Measurements from ENCODE around the gene SSBP3. TPM values are rescaled to one million over a fixed set of nuclear protein-coding genes. Genes with fewer than 3 reads are reported as not detected.

The SSBP3 gene
- polyA plus RNA-seq, 1 of the 3 experiments (the other 2 are of a cell fraction): 26.2 TPM

- no peak for DNase-seq
- no peak for TF ChIP-seq RXRA (IDR thresholded peaks at IDR 0.05; ENCODE audit: borderline replicate concordance, low read depth)
- no peak for TF ChIP-seq MXI1 (IDR thresholded peaks at IDR 0.05; ENCODE audit: low read depth, low read length)
- no peak for TF ChIP-seq JUND (IDR thresholded peaks at IDR 0.05)
- no peak for TF ChIP-seq MAX (IDR thresholded peaks at IDR 0.05; ENCODE audit: low read depth)
- TF ChIP-seq ELF1 (IDR thresholded peaks at IDR 0.05): no peak
- TF ChIP-seq USF2 (IDR thresholded peaks at IDR 0.05; ENCODE audit: borderline replicate concordance, low read depth, low read length): no peak
- no peak for TF ChIP-seq IRF3 (IDR thresholded peaks at IDR 0.05; ENCODE audit: low read depth, low read length)
- no peak for TF ChIP-seq FOSL2 (IDR thresholded peaks at IDR 0.05; ENCODE audit: borderline replicate concordance, low read depth)
- ChIA-PET CTCF (interaction anchor here (1.4 to 1.7 kb wide), 2 partner anchors 13 to 63 kb away, joined by 3 to 4 read pairs; no protein-coding TSS in a partner anchor), POLR2A (no interaction called here)
- Histone ChIP-seq H3K79me2 (ENCODE audit: insufficient read depth) (no peaks in the 10 kb centered on the region), H4K20me1 (ENCODE audit: insufficient read depth) (no peaks in the 10 kb centered on the region), H3K4me2 (no peak overlapping the region), H3K4me1 (ENCODE audit: control insufficient read depth in 1 of 2, insufficient read depth in 2 of 2, low read depth in 1 of 2, low read length in 1 of 2) (peaks cover 12 to 36% of the 10 kb centered on the region in 2 experiments; a peak in 2 of 4 replicates), H3K27me3 (ENCODE audit: insufficient read depth) (no peaks in the 10 kb centered on the region), H3K4me3 (ENCODE audit: low read depth in 2 of 2, low read length in 1 of 2) (no peak overlapping the region), H3K9ac (no peak overlapping the region), H3K27ac (ENCODE audit: low read depth in 2 of 2, low read length in 1 of 2) (peak overlapping the region in 1 of 2 experiments; percentile 25; a peak in 1 of 4 replicates), H3K9me3 (no peaks in the 10 kb centered on the region), H3F3A (replicated peaks; ENCODE audit: insufficient read depth) (peaks cover 4% of the 10 kb centered on the region), H3K36me3 (replicated peaks in 1 of 2; ENCODE audit: control insufficient read depth in 1 of 2, insufficient read depth in 2 of 2, low read length in 1 of 2) (peaks cover 0 to 7% of the 10 kb centered on the region in 2 experiments), H3K9me2 (no peaks in the 10 kb centered on the region), H2AFZ (ENCODE audit: low read depth) (no peak overlapping the region)
- 92% methylated on average over 8 of the region's 11 CpGs for WGBS (ENCODE audit: low lambda C conversion rate)
Observed at GRCh38 chr1:54247863-54248515, 158.2 kb downstream of the SSBP3 start.

- CTCF ChIA-PET: interaction anchor here (1.3 to 1.8 kb wide), 2 partner anchors 26 to 52 kb away, joined by 4 to 5 read pairs; no protein-coding TSS in a partner anchor
- DNase-seq: no peak
- 95% methylated on average over 8 of the region's 10 CpGs for WGBS (ENCODE audit: low lambda C conversion rate)
- Histone ChIP-seq H3K4me3 (ENCODE audit: low read depth in 2 of 2, low read length in 1 of 2) (no peak overlapping the region), H3F3A (replicated peaks; ENCODE audit: insufficient read depth) (no peaks in the 10 kb centered on the region), H3K4me2 (no peak overlapping the region), H3K9me3 (no peaks in the 10 kb centered on the region), H3K9ac (no peak overlapping the region), H3K79me2 (ENCODE audit: insufficient read depth) (no peaks in the 10 kb centered on the region), H2AFZ (ENCODE audit: low read depth) (no peak overlapping the region), H3K36me3 (replicated peaks in 1 of 2; ENCODE audit: control insufficient read depth in 1 of 2, insufficient read depth in 2 of 2, low read length in 1 of 2) (peaks cover 0 to 17% of the 10 kb centered on the region in 2 experiments), H3K27me3 (ENCODE audit: insufficient read depth) (no peaks in the 10 kb centered on the region), H4K20me1 (ENCODE audit: insufficient read depth) (no peaks in the 10 kb centered on the region), H3K27ac (ENCODE audit: low read depth in 2 of 2, low read length in 1 of 2) (peak overlapping the region in 1 of 2 experiments; percentile 87; a peak in 2 of 4 replicates), H3K4me1 (ENCODE audit: control insufficient read depth in 1 of 2, insufficient read depth in 2 of 2, low read depth in 1 of 2, low read length in 1 of 2) (peaks cover 6 to 36% of the 10 kb centered on the region in 2 experiments; a peak in 1 of 4 replicates), H3K9me2 (no peaks in the 10 kb centered on the region)
- POLR2A ChIA-PET: interaction anchor here (1.0 to 1.3 kb wide), 3 partner anchors 9 to 52 kb away, joined by 3 to 4 read pairs (median 4); no protein-coding TSS in a partner anchor
- TF ChIP-seq FOSL2 (IDR thresholded peaks at IDR 0.05; ENCODE audit: borderline replicate concordance, low read depth) (no peak), POLR2AphosphoS5 (IDR thresholded peaks at IDR 0.05; ENCODE audit: low read depth, low read length) (no peak), EZH2phosphoT487 (IDR thresholded peaks at IDR 0.05; ENCODE audit: borderline replicate concordance, low read depth) (no peak)
Observed at GRCh38 chr1:54246116-54246721, 160.0 kb downstream of the SSBP3 start.
